NCI-H526 (cell line): ENCODE data around the gene CYRIA.

Source experiments
- DNase-seq, 2 experiments: peaks; one replicate each; lab custom pipeline; 2025; lab: John Stamatoyannopoulos, UW

CYRIA gene

DNA sequence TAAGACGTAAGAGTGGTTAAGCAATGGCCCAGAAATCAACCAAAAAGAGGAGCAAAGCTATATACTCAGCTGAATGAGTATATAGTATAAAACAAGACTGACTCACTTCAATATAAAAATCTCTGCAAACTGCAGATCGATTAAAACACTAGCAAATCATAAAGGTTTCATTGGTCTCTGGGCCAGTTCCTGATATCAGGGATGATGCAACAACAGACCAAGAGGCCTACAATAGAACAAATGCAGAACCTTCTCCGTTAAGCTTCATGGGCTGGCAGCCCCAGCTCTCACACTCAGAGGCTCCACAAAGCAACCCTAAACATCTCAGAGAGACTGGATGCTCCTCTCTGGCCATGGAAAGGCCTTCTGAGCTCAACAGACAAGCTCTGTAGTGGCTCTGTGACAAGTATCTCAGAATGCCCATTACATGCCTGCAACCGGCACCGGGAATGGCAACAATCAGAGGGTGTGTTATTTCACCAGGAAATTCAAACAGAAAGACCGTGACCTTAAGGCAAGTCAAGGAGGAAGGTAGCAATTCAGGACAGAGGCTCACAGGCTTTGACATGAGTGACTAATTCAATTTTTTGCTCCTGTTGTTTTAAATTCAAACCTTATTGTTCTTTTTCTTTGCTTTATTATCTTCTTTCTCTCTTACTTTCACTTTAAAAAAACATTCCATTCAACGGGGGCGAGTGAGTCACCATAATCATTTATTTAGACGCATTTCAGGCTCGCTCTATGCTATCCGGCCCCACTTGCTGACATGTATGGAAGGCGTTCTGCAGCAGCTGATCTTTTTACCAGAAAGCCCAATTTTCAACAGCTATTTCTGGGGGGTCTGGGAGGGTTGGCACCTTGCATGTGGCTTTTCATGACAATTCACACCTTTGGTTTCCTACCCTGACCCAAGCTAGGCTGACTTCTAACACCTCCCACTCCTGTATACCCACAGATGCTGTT is 15.1 kb downstream of the CYRIA start:
- DNase-seq, result no peak

DNA sequence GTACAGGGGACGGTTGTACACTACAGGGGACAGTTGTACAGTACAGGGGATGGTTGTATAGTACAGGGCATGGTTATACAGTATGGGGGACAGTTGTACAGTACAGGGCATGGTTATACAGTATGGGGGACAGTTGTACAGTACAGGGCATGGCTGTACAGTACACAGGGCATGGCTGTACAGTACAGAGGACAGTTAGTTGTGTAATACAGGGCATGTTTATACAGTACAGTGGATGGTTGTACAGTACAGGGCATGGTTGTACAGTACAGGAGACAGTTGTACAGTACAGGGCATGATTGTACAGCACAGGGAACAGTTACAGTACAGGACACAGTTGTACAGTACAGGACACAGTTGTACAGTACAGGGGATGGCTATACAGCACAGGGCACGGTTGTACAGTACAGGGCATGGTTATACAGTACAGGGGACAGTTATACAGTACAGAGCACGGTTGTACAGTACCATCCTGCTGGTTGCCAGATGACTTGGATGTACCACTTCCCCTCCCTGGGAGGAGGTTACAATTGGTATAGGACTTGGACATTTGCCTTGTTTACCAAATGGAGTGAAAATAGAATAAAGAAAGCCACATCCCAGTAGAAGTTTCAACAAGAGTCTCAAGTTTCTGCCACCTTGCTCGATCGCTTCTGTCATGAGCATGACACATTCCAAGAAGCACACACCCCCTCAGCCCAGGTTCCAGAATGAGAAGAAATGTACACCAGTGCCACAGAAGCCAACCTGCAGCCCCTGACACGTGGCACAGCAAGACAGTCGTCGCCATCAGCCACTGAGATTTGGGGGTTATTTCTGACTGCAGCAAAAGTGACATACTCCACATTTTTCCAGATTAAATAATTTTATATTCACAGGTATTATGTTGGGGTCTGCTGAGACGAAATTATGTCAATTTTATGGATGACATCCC is 16.0 kb downstream of the CYRIA start:
- DNase-seq, result no peak

DNA sequence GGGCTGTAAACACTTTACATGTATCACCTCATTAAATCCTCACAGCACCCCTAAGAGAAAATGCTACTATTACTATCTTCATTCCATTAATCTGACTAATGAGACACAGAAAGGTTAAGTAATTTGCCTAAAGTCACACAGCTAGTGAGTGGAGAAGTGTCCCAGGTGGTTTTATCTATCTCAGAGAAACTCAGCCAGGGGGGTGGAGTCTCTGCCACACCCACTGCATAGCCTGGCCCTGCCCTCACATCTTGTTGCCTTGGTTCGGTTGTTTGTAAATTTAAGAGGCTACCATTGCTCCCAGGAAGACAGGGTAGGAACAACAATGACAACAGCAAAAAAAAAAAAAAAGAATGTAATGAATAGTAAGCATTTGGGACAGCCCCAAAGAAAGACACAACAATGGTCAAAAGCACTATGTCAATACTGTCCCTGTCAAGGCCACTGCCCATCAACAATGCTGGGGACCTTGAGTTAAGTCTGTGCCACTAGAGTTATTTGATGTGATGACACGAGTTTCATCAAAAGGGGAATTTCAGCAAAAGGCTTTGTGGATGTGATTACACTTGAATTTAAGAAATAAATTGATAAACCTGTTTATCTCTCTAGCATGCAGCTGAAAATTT is 17.5 kb downstream of the CYRIA start:
- DNase-seq, result no peak

DNA sequence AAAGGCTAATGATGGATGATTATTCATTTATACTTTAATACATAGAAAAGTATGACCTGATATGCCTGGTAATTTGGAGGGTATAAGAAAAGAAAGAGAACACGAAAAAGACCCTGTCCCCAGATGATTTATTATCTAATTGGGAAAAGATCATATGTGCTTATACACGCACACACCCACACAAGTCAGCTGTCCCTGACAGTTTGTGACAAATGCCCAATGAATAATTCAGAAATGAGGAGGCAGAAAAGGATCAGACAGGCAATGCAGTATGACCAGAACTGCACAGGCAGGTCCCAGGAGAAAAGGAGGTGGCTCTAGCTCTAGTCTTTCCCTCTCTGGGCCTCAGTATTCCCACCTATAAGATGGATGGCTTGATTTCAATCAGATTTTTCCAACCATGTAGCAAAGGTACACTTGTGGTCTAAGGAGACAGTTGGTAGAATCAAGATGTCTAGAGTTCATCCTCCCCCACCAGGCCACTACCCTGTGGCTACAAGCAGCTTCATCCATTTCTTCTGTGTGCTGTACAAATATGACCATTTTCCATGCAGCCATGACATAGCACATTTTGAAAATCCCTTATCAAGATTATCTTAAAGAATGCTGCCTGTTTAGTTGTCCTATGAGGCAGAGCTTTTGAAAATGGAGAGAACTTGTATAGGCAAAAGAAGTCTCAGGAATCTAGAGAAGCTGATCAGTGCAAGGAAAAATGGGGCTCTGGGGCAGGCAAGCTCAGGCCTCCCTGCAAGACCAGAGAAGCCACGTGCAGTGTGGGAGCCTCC is 19.7 kb downstream of the CYRIA start:
- DNase-seq, result no peak

DNA sequence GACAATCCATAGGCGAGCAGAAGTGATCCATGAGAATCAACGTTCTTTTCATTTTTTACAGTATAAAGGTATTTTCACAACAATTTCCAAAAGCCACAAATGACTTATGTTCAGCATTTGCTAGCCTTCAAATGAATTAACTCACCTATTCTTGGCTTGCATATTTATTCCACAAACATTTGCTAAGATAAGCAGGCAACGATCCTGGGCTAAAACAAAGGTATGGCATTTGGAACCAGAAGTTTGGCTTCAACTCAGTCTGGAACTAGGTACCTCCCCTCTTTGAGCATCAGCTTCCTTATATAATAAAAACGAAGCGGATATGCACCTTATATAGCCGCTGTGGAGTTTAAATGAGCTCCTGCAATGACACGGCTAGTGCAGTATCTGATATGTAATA is 20.5 kb downstream of the CYRIA start:
- no peak for DNase-seq

DNA sequence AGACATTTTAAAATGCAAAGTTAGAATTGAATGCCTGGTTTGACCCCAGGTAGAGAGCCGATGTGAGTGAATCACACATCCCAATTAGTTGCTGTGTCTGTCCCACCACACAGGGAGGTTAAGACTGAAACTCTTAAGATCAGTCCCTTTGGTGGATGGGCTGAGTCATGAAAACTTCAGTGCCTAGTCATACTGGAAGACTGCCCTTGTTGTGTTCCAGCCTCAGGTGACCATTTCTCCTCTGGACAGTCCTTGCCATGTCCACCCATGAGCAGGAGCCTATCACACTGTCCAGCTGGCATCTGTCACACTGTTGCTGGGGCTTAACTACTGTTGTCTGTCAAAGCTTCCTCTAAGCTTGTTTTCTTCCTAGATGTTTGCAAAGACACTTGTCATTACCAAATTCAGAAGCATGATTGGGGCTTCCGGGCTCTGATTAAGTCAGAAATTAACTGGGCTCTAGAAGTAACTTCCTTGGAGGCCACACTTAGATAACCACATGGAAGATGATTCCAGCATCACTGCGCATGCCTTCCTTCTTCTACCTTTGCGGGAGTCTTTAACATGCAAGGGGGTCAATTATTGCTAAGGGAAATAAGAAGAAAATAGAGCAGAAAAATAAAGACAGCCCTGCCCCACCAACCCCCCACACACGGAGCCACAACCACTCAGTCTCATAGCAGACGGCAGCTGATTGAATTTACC is 21.3 kb downstream of the CYRIA start:
- DNase-seq, result no peak

DNA sequence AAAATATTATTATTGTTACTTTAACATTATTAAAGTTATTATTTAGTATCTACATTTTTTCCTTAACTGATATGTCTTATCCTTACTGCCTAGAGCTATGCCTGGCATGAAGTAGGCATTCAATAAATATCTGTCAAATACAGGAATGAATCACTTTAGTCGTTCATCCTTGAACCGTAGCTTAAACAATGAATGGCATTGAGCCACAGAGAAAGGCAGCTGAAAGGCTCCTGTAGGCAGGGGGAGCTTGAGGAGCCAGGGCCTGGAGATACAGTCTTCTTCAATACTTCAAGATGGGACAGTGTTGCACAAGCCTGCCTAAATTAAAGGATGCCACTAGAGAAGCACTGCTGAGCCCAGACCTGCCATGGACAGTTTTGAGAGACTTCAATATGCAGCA is 22.5 kb downstream of the CYRIA start:
- DNase-seq, result no peak

DNA sequence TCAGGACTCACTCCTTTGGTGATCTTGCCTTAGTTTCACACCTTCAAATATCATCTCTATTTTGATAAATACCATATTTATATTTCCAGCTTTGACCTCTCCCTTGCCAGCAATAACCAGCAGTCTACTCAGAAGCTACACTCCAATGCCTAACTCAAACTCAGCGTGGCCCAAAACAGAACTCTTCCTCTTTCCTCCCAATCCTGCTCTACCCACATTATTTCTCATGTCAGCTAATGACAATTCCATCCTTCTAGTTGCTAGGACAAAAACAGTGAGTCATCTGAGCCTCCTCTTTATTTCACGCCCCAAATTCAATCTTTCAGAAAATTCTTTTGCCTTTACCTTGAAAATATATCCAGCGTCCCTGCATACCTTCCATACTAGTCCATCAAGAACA is 23.5 kb downstream of the CYRIA start:
- no peak for DNase-seq

DNA sequence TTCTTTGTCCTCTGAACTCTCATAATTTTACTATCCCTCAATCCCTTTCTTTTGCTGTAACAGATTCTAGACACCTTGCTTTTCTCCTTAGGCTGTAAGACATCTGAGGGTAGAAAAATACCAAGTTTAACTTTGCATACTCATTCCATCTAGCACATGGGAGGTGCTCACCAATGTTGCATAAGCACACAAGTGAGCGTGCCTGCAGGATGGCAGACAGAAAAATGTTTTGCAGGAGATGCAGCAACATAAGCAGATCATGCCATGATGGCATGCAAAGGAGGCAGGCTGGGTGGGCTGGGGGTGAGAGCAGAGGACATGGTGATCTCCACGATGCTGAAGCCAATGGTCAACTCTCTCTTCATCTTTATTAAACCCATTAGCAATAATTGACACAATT is 24.1 kb downstream of the CYRIA start:
- no peak for DNase-seq

DNA sequence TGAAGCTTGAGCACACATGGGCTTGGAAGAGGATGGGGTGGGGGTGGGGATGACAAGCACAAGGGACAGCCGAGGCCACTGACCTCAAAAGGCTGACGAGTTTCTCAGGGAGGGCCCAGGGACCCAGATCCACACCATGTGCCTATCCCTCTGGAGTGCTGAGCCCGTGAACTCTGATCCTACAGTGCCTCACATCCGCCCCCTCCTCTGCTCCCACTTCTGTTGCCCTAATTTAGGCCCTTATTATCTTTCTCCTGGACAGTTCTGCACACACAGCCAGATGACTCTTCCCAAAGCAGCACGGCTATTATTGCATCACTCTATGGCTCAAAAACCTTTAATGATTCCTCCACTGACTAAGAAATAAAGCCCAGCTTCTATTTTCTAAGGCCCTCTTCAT is 24.8 kb downstream of the CYRIA start:
- DNase-seq, result no peak

DNA sequence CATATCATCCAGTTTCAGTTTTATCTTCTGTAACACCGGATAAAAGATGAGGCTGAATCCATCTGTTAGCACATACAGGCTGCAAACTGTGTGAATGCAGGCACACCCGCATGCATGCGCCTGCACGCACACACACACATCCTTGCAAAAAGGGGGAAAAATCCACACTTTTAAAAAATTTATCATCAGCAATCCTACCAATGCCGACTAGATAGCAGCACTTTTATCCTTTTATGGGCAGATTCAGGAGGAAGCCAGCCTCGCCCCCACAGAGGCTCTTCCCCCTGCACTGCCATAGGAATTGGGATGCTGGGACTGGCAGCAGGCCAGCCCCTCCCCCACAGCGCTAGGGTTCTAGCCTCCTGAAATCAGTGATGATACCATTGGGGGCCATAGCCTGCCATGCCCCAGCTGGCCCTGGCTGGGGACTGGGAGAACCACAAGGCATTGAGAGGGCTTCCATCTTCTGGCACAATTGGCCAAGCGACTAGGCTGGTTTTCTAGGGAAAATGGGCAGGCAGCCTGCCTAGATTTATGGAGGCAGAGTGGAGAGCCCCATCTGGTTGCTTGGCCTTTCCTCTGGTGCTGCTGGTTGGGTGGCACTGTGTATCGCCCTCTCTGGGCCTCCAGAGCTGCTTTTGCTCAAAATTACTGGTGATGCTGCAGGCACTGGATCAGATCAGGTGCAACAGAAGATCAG is 25.5 kb downstream of the CYRIA start:
- no peak for DNase-seq

DNA sequence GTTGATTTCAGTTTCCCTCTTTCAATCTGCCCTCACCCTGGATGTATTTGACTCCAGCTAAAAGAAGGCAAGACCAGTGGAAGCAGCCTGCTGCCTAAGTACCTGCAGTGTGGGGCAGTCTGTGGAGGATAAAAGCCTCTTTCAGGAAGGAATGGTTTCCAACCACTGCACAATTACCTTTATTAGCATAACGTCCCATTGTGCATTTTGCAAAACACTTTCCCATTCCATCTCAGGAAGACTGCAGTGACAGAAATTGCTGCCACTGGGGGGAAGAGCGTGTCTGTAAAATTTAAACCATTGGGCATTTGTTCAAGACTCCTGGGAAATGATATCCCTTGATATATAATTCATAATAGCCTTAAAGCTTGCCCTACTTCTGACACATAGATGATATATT is 26.2 kb downstream of the CYRIA start:
- peak in 1 of 2 experiments; percentile 88 for DNase-seq

DNA sequence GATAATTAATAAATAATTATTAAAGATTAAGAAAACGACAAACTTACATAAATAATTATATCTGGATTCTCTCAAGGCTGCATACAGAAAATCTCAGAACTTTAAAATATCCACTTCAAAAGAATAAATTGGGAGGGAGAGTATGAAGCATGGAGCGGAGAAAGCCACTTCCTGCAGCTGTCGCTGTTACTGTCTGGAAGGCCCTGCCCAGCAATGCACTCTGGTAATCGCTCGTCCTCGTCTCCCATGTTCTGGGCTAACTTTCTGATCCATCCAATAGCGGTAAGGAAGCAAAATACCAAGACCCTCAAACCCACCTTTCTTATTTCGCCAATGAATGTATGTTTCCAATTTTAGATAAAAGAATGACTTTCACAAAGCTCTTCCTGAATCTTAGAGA is 26.7 kb downstream of the CYRIA start:
- DNase-seq, result no peak

DNA sequence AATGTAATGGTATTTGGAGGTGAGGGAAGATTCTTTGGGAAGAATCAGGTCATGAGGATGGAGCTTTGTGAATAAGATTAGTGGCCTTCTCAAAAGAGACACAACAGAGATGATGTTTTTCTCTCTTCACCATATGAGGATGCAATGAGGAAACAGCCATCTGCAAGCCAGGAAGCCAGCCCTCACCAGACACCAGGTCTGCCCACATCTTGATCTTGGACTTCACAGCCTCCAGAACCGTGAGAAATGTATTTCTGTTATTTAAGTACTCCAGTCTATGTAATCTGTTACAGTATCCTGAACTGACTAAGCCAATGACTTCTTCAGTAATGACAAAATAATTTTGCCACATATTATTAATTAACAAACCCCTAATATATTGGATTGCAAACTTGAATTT is 28.3 kb downstream of the CYRIA start:
- DNase-seq, result no peak

DNA sequence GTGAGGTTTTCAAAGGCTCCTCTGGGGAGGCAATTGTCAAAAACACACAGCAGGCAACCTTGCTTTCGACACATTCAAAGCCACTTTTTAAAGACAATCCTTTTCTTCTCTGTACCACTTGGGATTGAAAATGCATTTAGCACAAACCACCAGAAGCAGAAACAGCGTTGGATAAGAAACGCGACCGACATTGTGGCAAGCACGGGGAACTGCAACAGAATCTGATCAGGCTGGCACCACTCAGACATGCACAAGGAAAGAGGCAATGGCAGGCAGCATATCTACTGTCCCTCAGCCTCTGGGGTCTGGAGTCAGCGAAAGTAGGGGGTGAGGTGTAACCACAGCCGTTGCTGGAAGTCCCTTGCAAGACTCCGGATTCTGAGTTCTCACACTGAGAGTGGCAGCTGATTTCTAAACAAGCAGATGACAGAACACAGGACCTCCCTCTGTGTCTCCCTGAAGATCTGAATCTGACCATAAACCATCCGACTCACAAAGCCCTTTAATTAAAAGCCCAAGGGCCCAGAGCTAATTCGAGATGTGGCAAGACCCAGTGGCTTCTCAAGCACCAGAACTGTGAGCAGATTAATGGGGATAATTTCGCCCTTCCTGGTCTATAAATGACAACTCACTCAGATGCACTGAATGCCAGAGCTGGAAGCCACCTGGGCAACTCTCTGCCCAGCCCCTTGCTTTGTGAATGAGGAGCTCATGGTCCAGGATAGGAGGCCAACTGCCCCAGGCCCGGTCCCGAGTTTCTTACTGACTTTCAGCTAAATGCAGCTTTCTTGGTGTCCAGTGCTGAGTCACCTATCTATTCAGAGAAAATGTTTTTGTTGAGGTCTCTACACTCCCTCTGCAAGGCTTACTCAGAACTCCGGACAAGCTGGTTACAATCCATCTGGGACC is 29.6 kb downstream of the CYRIA start:
- DNase-seq, result no peak

DNA sequence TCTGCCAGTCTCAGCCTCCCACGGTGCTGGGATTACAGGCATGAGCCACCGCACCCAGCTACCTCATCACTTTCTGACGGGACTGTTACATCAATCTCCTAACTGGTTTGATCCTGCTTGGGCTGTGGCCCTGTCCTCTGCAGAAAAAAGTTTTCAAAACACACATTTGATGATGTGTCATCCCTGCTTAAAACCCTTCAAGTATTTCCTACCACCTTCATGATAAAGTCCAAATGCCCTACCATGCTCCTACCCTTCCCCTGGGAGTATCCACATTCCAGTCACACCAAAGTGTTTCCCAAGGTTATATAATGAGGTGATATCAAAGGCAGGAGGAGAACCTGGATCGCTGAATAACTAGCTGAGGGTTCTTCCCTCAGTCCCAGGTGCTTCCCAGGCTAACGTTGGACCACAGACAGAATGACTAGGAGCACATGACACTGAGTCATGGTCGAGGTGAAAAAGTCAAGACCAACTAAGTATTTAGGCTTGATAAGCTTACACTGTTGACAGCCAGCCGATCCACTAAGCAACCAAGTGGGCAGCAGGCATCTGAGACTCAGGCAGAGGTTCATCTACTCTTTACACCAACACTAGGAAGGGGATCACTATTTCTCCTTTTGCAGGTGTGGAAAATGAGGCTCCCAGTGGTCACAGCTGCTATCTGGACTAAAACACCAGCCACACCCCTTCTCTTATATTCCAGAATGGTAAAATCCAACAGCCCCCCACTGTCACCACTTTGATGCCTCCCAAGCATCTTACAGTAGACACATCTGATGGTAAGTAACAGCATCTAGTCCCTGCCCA is 31.8 kb downstream of the CYRIA start:
- DNase-seq, result no peak

DNA sequence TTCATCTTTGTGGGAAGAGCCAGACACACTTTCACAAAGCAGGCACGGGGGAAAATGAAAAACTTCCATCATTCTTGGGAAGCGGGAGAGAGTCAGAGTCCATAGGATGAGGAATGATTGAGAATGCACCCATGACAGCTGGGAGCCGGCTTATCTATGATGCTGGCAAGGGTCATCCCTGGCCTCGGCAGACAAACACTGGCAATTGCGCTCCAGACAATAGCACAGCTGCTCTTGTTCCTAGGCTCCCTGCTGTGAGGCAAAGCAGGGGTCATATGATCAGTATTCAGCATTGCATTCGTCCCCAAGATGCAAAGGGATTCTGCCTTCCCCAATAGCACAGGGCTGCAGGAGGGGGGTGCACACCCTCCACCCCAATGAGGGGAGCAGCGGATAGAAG is 33.0 kb downstream of the CYRIA start:
- no peak for DNase-seq

DNA sequence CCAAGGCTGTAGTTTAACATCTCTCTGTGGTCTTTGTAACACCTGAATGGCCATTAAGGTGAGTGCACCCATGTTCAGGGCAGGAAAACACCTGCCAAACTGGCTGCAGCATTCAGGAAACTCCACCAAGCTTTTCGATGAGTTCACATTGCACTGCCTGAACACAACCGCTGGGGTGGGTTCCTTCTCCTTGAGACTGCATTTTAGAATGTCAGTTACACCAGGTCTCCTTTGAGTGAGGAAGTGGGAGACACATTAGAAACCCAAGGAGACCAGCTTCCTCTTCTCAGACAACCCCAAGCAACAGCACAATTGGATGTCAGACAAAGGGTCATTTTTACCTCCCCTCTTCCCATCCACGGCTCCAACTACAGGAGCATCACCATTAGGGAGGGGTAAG is 35.2 kb downstream of the CYRIA start:
- peak in 1 of 2 experiments; percentile 55 for DNase-seq
